Thoracic aorta (tissue), 2 donors: ENCODE data around the gene AP2A1. TPM values are rescaled to one million over a fixed set of nuclear protein-coding genes. Genes with fewer than 3 reads are reported as not detected.

Experiments used
- ATAC-seq: fragments of 150-250 bp; one replicate; pipeline ENCODE4 v1.8.0; 2017; ENCODE audit warnings: low read depth; ENCODE audit not compliant: insufficient number of reproducible peaks, low FRiP score
- DNase-seq: peaks from one replicate; pipeline ENCODE4 v3.0.0-alpha.2; 2020; ENCODE audit warnings: low spot score
- H3K27ac ChIP-seq, 2 donors: fragments of 200-600 bp; sonication (generic); 1 replicate in 1 of 2; 2 replicates in 1 of 2; pipeline ENCODE4 v1.5.1; 2016; ENCODE audit warnings: mild to moderate bottlenecking in 2 of 2, moderate library complexity in 2 of 2
- H3K27me3 ChIP-seq: fragments of 200-600 bp; sonication (generic); replicated peaks from 2 replicates; pipeline ENCODE4 v1.6.0; 2016; ENCODE audit warnings: mild to moderate bottlenecking; ENCODE audit not compliant: insufficient read depth
- H3K36me3 ChIP-seq: fragments of 200-600 bp; sonication (generic); one replicate; pipeline ENCODE4 v1.5.1; 2016
- H3K4me1 ChIP-seq, 2 donors: fragments of 200-600 bp; sonication (generic); 1 replicate in 1 of 2; 2 replicates in 1 of 2; pipeline versions ENCODE4 v1.5.1 to v1.6.0; 2016; ENCODE audit warnings: low read depth in 2 of 2, mild to moderate bottlenecking in 1 of 2; ENCODE audit not compliant: control insufficient read depth in 1 of 2
- H3K4me3 ChIP-seq: fragments of 200-600 bp; sonication (generic); 2 replicates; pipeline ENCODE4 v1.5.1; 2016; ENCODE audit warnings: mild to moderate bottlenecking
- H3K9me3 ChIP-seq: fragments of 200-600 bp; sonication (generic); 2 replicates; pipeline ENCODE4 v1.5.1; 2016
- CTCF ChIP-seq: fragments of 200-600 bp; sonication (generic); IDR thresholded peaks from one replicate; pipeline ENCODE4 v1.5.1; 2019; ENCODE audit warnings: antibody characterized with exemption
- total RNA-seq, 2 donors: library from RNA; depleted of rRNA; stranded (reverse); fragments of >200 nt; gene quantifications; one replicate each; pipeline versions ENCODE4 v1.1.0 to v1.2.3, GENCODE V29; 2016

The AP2A1 gene
- total RNA-seq, 2 donors from 2014 or later, result 81.1 to 89.7 TPM

DNA sequence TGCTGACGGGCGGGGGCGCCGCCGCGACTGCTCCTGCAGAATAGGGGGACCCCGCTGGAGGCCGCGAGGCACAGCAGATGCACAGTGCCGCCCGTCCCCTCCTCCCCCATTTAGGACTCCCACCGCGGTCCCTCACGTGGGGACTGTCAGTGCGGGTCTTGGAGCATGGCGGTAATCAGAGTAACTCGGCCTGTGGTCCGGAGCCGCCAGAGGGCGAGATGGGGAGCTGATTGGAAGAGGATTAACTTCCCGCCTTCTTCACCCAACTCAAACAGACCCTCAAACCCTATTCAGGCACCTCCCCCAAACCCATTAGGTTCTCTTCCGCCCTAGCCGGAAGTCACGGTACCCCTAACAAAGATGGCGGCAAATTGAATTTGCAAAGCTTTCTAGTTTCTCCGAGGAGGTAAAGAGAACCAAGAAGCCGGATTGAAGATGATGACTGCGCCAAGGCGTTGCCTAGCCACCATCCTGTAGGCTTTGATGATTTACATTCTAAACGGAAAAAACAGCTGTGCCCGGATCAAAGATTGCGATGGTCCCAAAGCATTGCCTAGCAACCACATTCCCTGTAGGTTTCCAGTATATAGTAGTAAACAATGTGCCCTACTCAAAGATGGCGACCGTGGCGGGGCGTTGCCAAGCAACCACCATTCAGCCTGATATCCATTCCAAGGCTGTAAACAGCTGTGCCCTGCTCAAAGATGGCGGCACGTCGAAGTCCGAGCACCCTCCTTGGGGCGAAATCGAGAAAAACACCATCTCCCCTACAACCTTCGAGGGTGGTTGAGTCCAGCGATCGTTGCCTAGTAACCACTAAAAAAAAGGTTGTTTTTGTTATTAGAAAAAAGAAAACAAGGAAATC is 46.4 kb downstream of the AP2A1 start, which contains the start of gene FUZ:
Gene FUZ, minus strand, starts transcription at position 296 of the 865 bp plus-strand sequence. Its CDS starts 186 bp downstream, at position 110.
- Histone ChIP-seq H3K9me3 (no peaks in the 10 kb centered on the region), H3K4me1 (peaks cover 18 to 33% of the 10 kb centered on the region in 2 donors)
- peak; percentile 91 for DNase-seq

DNA sequence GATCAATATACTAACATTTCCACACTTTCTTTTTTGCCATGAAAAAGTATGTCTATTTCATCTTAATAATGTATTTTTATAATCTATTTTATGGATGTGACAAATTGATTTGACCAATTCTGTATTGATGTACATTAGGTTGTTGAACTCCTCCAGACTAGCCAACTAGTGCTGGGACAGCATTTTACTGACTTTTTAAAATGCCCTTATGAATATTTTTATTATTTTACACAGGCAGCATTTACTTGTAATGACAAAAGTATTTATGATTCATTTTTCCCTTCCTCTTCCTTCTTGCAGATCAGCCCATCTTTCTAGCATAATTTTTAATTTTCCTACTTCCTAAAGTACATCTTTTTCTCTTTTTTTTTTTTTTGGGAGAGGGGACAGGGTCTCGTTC is 47.2 kb downstream of the AP2A1 start:
- peak overlapping the region; percentile 40 to 84 for H3K27ac ChIP-seq
- H3K4me3 ChIP-seq, result peak overlapping the region; percentile 83
- no peak for ATAC-seq

More for the DNA sequence above, 46.4 kb downstream of the AP2A1 start, which contains the start of gene FUZ:
- H3K27me3 ChIP-seq, result no peaks in the 10 kb centered on the region
- TF ChIP-seq CTCF, result no peak
- peak; percentile 49 for ATAC-seq
- no peaks in the 10 kb centered on the region for H3K36me3 ChIP-seq
- H3K27ac ChIP-seq, result peak within 1 kb of the TSS; percentile 73 to 84
- peak within 1 kb of the TSS; percentile 83 for H3K4me3 ChIP-seq

DNA sequence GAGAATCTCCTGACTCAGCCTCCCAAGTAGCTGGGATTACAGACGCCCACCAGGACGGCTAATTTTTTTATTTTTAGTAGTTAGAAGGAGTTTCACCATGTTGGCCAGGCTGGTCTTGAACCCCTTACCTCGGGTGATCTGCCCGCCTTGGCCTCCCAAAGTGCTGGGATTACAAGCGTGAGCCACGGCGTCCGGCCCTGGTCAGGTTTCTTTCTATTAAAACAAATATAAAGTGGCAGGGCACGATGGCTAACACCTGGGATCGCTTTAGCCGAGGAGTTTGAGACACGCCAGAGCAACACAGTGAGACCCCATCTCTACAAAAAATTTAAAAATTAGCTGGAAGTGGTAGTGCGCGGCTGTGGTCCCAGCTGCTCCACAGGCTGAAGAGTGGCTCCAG is 49.8 kb downstream of the AP2A1 start:
- H3K4me1 ChIP-seq, result peaks cover 21 to 28% of the 10 kb centered on the region in 2 donors
- no peaks in the 10 kb centered on the region for H3K36me3 ChIP-seq
- H3K4me3 ChIP-seq, result peak overlapping the region; percentile 96
- H3K27ac ChIP-seq, result peak overlapping the region; percentile 90 to 98
- no peak for ATAC-seq
- H3K27me3 ChIP-seq, result no peaks in the 10 kb centered on the region
- DNase-seq, result no peak
- TF ChIP-seq CTCF, result no peak
- no peaks in the 10 kb centered on the region for H3K9me3 ChIP-seq

More for the DNA sequence above, 47.2 kb downstream of the AP2A1 start:
- no peaks in the 10 kb centered on the region for H3K36me3 ChIP-seq
- no peaks in the 10 kb centered on the region for H3K9me3 ChIP-seq
- H3K27me3 ChIP-seq, result no peaks in the 10 kb centered on the region
- H3K4me1 ChIP-seq, result peaks cover 20 to 34% of the 10 kb centered on the region in 2 donors
- no peak for DNase-seq
- TF ChIP-seq CTCF, result no peak

DNA sequence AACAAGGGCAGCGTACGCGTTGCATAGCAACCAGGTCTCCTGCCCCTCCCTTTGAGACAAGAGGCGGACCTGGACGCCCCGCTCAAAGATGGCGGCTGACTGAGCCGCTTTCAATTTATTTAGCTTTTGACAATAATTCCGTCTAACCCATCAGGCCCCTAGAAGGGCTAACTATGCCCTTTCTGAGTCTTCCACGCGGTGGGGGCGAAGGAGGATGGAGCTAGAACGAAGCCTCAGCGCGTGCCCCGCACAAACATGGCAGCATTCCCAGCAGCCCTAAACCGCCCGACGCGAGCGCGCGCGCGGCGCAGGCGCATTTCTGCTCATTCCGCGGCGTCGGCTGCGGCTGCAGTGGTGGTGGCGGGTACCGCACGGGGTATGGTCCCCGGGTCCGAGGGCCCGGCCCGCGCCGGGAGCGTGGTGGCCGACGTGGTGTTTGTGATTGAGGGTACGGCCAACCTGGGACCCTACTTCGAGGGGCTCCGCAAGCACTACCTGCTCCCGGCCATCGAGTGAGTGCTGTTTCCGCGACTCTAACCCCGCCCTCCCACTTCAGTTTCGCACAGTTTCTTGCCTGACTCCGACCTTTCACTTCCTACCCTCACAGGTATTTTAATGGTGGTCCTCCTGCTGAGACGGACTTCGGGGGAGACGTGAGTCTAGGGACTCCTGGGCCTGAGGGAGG is 51.3 kb downstream of the AP2A1 start, which contains the start of gene MED25:
Gene MED25, plus strand, starts transcription at position 326 of the 685 bp plus-strand sequence. Its CDS starts 53 bp downstream, at position 379.
- DNase-seq (peak; percentile 36), ATAC-seq (peak; percentile 57)
- peak; percentile 82 for TF ChIP-seq CTCF
- H3K27me3 ChIP-seq, result no peaks in the 10 kb centered on the region
- no peaks in the 10 kb centered on the region for H3K9me3 ChIP-seq
- H3K27ac ChIP-seq, result peak within 1 kb of the TSS; percentile 90 to 98
- peaks cover 3% of the 10 kb centered on the region for H3K36me3 ChIP-seq
- H3K4me1 ChIP-seq, result peaks cover 19 to 21% of the 10 kb centered on the region in 2 donors
- peak within 1 kb of the TSS; percentile 96 for H3K4me3 ChIP-seq
